HG02970 (cell line): Measurements from ENCODE around the gene AUTS2.
"Not testable (repeated sequence)": the region's sequence is repeated elsewhere in the genome, so short reads cannot be mapped to it uniquely, and the experiment has no call there.

Source experiments
- ATAC-seq: cut with Tn5 transposase; IDR thresholded peaks from one replicate; pipeline ENCODE4 v1.9.1; 2021; ENCODE audit warnings: mild to moderate bottlenecking, moderate library complexity, moderate number of reproducible peaks; ENCODE audit not compliant: unreplicated experiment, low FRiP score

Gene AUTS2

GRCh38 chr7:69775231-69775771 lies 177.0 kb downstream of the AUTS2 start:
- ATAC-seq = no peak

- ATAC-seq = no peak
Measured at GRCh38 chr7:69776611-69777010, 178.3 kb downstream of the AUTS2 start.

GRCh38 chr7:69778138-69778537 lies 179.9 kb downstream of the AUTS2 start:
- ATAC-seq = no peak

- no peak for ATAC-seq
Measured at GRCh38 chr7:69780379-69780778, 182.1 kb downstream of the AUTS2 start.

- no peak for ATAC-seq
Measured at GRCh38 chr7:69781412-69781846, 183.2 kb downstream of the AUTS2 start.

- no peak for ATAC-seq
Measured at GRCh38 chr7:69782917-69783684, 184.8 kb downstream of the AUTS2 start.

GRCh38 chr7:69786130-69786529 lies 187.9 kb downstream of the AUTS2 start:
- not testable (repeated sequence) for ATAC-seq

- no peak for ATAC-seq
Measured at GRCh38 chr7:69786730-69787395, 188.6 kb downstream of the AUTS2 start.

GRCh38 chr7:69787736-69788431 lies 189.6 kb downstream of the AUTS2 start:
- no peak for ATAC-seq

- ATAC-seq = no peak
Measured at GRCh38 chr7:69789563-69789962, 191.3 kb downstream of the AUTS2 start.

- ATAC-seq = no peak
Measured at GRCh38 chr7:69790977-69791724, 192.9 kb downstream of the AUTS2 start.

GRCh38 chr7:69791739-69792138 lies 193.5 kb downstream of the AUTS2 start:
- ATAC-seq = no peak

- ATAC-seq = no peak
Measured at GRCh38 chr7:69795932-69796331, 197.7 kb downstream of the AUTS2 start.

GRCh38 chr7:69796416-69796815 lies 198.1 kb downstream of the AUTS2 start:
- ATAC-seq = no peak

- no peak for ATAC-seq
Measured at GRCh38 chr7:69799048-69799697, 200.9 kb downstream of the AUTS2 start.

- ATAC-seq = no peak
Measured at GRCh38 chr7:69799990-69800389, 201.7 kb downstream of the AUTS2 start.

GRCh38 chr7:69800495-69800894 lies 202.2 kb downstream of the AUTS2 start:
- ATAC-seq = no peak

- ATAC-seq = no peak
Measured at GRCh38 chr7:69801729-69802682, 203.7 kb downstream of the AUTS2 start.
